ENCODE data around the gene EGFR.

DNA sequence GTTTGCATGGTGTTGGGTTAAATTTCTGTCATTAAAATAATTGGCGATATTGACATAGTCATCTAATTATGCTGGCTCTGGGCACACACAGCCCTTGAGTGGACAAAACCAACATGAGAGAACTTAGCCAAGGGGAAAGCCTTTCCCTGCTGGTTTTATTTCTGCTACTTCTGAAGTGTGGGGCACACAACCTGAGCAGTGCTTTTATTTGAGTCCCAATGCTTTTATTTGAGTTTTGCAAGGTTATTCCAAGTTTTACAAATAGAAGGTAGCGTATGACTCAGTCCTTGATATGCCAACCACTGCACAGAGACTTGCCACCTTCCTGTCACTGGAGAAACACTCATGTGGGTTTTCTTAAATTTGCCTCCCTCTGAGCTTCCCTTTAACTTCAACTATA, 145.7 kb downstream of the EGFR start:
- TF ChIP-seq, protein P1, sequence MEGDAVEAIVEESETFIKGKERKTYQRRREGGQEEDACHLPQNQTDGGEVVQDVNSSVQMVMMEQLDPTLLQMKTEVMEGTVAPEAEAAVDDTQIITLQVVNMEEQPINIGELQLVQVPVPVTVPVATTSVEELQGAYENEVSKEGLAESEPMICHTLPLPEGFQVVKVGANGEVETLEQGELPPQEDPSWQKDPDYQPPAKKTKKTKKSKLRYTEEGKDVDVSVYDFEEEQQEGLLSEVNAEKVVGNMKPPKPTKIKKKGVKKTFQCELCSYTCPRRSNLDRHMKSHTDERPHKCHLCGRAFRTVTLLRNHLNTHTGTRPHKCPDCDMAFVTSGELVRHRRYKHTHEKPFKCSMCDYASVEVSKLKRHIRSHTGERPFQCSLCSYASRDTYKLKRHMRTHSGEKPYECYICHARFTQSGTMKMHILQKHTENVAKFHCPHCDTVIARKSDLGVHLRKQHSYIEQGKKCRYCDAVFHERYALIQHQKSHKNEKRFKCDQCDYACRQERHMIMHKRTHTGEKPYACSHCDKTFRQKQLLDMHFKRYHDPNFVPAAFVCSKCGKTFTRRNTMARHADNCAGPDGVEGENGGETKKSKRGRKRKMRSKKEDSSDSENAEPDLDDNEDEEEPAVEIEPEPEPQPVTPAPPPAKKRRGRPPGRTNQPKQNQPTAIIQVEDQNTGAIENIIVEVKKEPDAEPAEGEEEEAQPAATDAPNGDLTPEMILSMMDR (IDR thresholded peaks at IDR 0.05): no peak
- TF ChIP-seq POLR2A (IDR thresholded peaks at IDR 0.05) (no peak), POLR2AphosphoS5 (IDR thresholded peaks at IDR 0.05) (no peak)

Data from breast epithelium (tissue), 3 donors.